NCI-H748 (cell line): ENCODE results near the gene NT5M.
A peak's percentile ranks its signal among the peaks of the same experiment; 100 is the strongest.

Experiments used
- DNase-seq: peaks from one replicate; lab custom pipeline; 2025; ENCODE audit not compliant: unreplicated experiment; lab: John Stamatoyannopoulos, UW

NT5M gene

GRCh38 chr17:17388657-17389496 is 85.7 kb downstream of the NT5M start:
- DNase-seq: no peak

GRCh38 chr17:17391668-17392370 is 88.6 kb downstream of the NT5M start:
- DNase-seq: peak; percentile 30

GRCh38 chr17:17393976-17394375 is 90.8 kb downstream of the NT5M start:
- DNase-seq: no peak

DNA sequence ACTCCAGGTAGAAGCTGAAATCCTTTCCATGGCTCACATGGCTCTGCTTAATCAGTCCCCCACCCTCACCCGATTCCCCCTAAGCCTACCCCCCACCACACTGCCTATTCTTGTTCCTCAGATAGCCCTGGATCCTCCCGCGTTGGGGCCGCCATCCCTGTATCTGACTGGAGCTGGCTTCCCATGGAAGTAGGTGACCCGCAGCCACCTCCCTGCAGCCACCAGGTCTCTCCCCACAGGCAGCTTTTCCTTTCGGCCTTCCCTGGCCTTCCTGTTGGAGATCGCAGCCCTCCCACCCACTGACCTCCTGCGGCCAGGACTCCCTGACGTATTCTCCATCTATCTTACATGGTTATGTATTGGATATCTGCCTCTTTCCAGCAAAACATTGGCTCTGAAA is 91.3 kb downstream of the NT5M start:
- no peak for DNase-seq

DNA sequence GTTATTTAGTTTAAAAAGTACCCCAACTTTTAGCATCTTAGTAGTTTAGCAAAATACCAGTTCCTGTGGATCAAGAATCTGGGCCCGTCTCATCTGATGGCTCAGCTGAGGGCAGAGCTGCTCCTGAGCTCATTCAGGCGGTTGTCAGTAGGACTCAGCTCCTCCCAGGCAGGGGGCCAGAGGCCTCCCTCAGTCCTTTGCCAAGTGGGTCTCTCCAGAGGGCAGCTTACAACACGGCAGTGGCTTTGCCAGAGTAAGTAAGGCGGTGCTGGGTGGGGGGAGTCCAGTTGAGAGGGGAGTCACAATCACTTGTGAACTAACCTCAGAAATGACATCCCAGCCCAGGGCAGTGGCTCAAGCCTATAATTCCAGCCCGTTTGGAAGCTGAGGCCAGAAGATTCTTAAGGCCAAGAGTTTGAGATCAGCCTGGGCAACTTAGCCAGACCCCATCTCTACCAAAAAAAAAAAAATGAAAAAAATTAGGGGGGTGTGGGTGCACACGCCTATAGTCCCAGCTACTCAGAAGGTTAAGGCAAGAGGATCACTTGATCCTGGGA is 92.2 kb downstream of the NT5M start:
- no peak for DNase-seq

GRCh38 chr17:17395885-17396284 is 92.7 kb downstream of the NT5M start:
- no peak for DNase-seq
